Naive thymus-derived CD4-positive, alpha-beta T cell (primary cell): ENCODE data around the gene COMP. TPM values are rescaled to one million over a fixed set of nuclear protein-coding genes. Genes with fewer than 3 reads are reported as not detected.

Experiments
- ATAC-seq: fragments of 150-1000 bp; cut with Tn5 transposase; 2 replicates; pipeline ENCODE4 v1.10.0; 2021; ENCODE audit warnings: mild to moderate bottlenecking, moderate library complexity
- CTCF ChIA-PET: fragments of 350-600 bp; sonication (Branson Sonifier 250); formaldehyde crosslinking; loops from one replicate; lab custom pipeline; 2021; ENCODE audit warnings: antibody characterized with exemption; lab: Charles Lee
- POLR2A ChIA-PET: fragments of 350-600 bp; sonication (Branson Sonifier 250); formaldehyde crosslinking; loops from one replicate; lab custom pipeline; 2021; ENCODE audit warnings: antibody characterized with exemption, inconsistent platforms; lab: Charles Lee
- DNase-seq, 9 donors: peaks; one replicate each; pipeline versions ENCODE4 v3.0.0 to v3.0.0-alpha.2; 2020 to 2022; ENCODE audit warnings: mixed read lengths in 1 of 9
- H3K27ac ChIP-seq: one replicate; pipeline ENCODE4 v1.7.0; 2013; ENCODE audit warnings: mild to moderate bottlenecking, low read depth, low read length, moderate library complexity
- H3K27me3 ChIP-seq, 2 donors: one replicate each; pipeline ENCODE4 v1.7.0; 2013; ENCODE audit warnings: low read length in 2 of 2, mild to moderate bottlenecking in 2 of 2, moderate library complexity in 2 of 2; ENCODE audit not compliant: control insufficient read depth in 2 of 2, insufficient read depth in 2 of 2
- H3K36me3 ChIP-seq, 3 experiments: 1 replicate in 2 of 3; 2 replicates in 1 of 3; pipeline ENCODE4 v1.7.0; 2013; ENCODE audit warnings: low read length in 3 of 3, mild to moderate bottlenecking in 3 of 3, moderate library complexity in 1 of 3; ENCODE audit not compliant: insufficient read depth in 3 of 3, control insufficient read depth in 2 of 3
- H3K4me1 ChIP-seq, 2 donors: one replicate each; pipeline ENCODE4 v1.7.0; 2013; ENCODE audit warnings: low read length in 2 of 2, mild to moderate bottlenecking in 2 of 2, moderate library complexity in 1 of 2; ENCODE audit not compliant: control insufficient read depth in 2 of 2, insufficient read depth in 2 of 2
- H3K4me3 ChIP-seq: 2 replicates; pipeline ENCODE4 v1.7.0; 2013; ENCODE audit warnings: mild to moderate bottlenecking, low read length
- H3K9me3 ChIP-seq, 3 experiments: 1 replicate in 2 of 3; 2 replicates in 1 of 3; pipeline ENCODE4 v1.7.0; 2013; ENCODE audit warnings: low read length in 3 of 3; ENCODE audit not compliant: control insufficient read depth in 2 of 3
- H3K27ac Mint-ChIP-seq, 9 donors: one replicate each; pipeline ENCODE4 v1.8.0; 2020 to 2022; ENCODE audit warnings: mixed read lengths in 9 of 9, mild to moderate bottlenecking in 8 of 9, moderate library complexity in 5 of 9, inconsistent platforms in 2 of 9
- H3K27me3 Mint-ChIP-seq, 5 donors: one replicate each; pipeline ENCODE4 v1.8.0; 2021 to 2022; ENCODE audit warnings: mixed read lengths in 5 of 5, mild to moderate bottlenecking in 1 of 5
- H3K36me3 Mint-ChIP-seq, 5 donors: one replicate each; pipeline ENCODE4 v1.8.0; 2020 to 2022; ENCODE audit warnings: mixed read lengths in 5 of 5, mild to moderate bottlenecking in 3 of 5, inconsistent platforms in 1 of 5
- H3K4me1 Mint-ChIP-seq, 7 donors: one replicate each; pipeline ENCODE4 v1.8.0; 2020 to 2022; ENCODE audit warnings: mixed read lengths in 7 of 7, mild to moderate bottlenecking in 3 of 7, inconsistent platforms in 1 of 7
- H3K4me3 Mint-ChIP-seq, 10 donors: one replicate each; pipeline ENCODE4 v1.8.0; 2020 to 2022; ENCODE audit warnings: mild to moderate bottlenecking in 10 of 10, mixed read lengths in 10 of 10, moderate library complexity in 6 of 10, inconsistent platforms in 2 of 10
- H3K9me3 Mint-ChIP-seq, 11 donors: one replicate each; pipeline ENCODE4 v1.8.0; 2020 to 2022; ENCODE audit warnings: mixed read lengths in 11 of 11, mild to moderate bottlenecking in 4 of 11, inconsistent platforms in 1 of 11, moderate library complexity in 1 of 11
- intact Hi-C, 2 donors: fragments of 100-400 bp; cut with micrococcal nuclease; formaldehyde crosslinking; loops; one replicate each; pipeline ENCODE4 v1.15.1; 2023
- polyA plus RNA-seq, 2 donors: library from polyadenylated mRNA; unstranded; fragments of 300-500 nt; fragmentation: Illumina TruSeq; gene quantifications; one replicate each; pipeline ENCODE4 v1.2.3, GENCODE V29; 2021
- total RNA-seq, 6 experiments: library from RNA in 5 of 6; stranded (reverse) in 5 of 6; gene quantifications; 1 replicate in 5 of 6; 2 replicates in 1 of 6; pipeline ENCODE4 v1.2.3 and lab custom pipeline; 2021 to 2026

COMP gene
- total and polyA plus RNA-seq, 7 experiments from 2014 or later = not detected

DNA sequence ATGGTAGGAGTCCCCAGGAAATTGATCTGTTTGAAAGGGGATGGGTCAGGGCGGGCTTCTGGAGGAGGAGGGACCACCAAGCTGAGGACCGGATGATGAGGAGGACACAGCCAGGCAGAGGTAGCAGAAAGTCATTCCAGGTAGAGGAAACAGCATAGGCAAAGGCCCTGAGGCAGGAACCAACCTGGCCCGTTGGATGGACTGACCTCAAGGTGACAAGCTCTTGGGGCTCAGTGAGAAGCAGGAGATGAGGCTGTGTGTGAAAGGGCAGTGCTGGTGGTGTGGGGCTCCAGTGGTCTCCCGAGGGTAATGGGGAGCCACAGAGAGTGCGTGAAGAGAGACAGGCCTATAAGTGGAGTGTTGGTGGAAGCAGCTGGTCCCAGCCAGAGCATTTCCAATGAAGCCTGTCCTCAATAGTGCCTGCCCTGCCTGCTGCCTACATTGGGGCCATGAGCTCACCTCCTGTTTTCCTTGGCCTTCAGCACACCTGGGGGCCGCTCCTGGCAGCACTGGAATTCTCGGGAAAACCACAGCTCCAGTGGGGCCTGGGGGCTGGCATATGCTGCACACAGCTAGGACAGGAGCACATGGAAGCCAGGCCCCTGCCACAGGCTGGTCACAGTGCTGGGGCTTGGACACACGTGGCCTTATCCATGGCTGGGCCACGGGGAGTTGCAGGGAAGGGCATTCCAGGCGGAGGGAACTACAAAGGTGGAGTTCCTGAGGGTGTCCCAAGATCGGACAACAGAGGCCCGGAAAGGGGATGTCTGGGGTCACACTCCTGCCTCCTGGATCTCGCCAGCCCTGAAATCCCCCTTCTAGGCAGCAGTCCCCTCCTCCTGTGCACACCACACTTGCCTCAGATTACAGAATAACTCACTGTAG is 2.3 kb upstream of the COMP start:
- Mint-ChIP-seq H3K4me1 (peaks cover 10 to 24% (median 16%) of the 10 kb centered on the region in 7 donors), H3K36me3 (peaks cover 0 to 5% (median 0%) of the 10 kb centered on the region in 5 donors), H3K27ac (peak overlapping the region in 1 of 9 donors; percentile 42), H3K4me3 (no peak overlapping the region), H3K9me3 (peaks cover 0 to 6% (median 0%) of the 10 kb centered on the region in 11 donors), H3K27me3 (peaks cover 45 to 76% (median 57%) of the 10 kb centered on the region in 5 donors)
- intact Hi-C loops = no loop called here
- no peak for ATAC-seq
- ChIA-PET POLR2A (no interaction called here), CTCF (no interaction called here)
- Histone ChIP-seq H3K27me3 (peaks cover 2 to 25% of the 10 kb centered on the region in 2 donors), H3K4me3 (no peak overlapping the region), H3K27ac (no peak overlapping the region), H3K4me1 (peaks cover 11 to 20% of the 10 kb centered on the region in 2 donors), H3K9me3 (no peaks in the 10 kb centered on the region), H3K36me3 (no peaks in the 10 kb centered on the region)
- no peak for DNase-seq

DNA sequence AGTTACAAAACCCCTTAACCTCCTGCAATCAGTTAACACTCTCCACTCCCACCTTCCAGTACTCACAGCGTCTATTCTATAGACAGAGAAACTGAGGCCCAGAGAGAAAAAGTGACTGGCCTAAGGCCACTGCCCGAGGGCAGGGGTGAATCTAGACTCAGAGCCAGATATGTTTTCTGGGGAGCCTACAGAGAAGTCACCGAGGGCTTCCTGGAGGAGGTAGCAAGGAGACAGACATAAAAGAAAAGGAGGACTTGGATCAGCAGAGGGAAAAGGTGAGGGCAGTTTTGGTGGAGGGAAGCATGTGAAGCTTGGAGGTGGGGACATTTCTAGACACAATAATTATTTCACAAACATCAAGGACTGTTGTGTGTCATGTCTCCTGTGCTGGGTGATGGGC is 1.6 kb upstream of the COMP start:
- intact Hi-C loops = no loop called here
- peaks cover 0 to 6% (median 0%) of the 10 kb centered on the region in 11 donors for H3K9me3 Mint-ChIP-seq
- peaks cover 12 to 28% (median 18%) of the 10 kb centered on the region in 7 donors for H3K4me1 Mint-ChIP-seq
- Histone ChIP-seq H3K4me1 (peaks cover 11 to 20% of the 10 kb centered on the region in 2 donors), H3K27ac (no peak overlapping the region), H3K27me3 (peaks cover 2 to 26% of the 10 kb centered on the region in 2 donors), H3K36me3 (no peaks in the 10 kb centered on the region), H3K4me3 (no peak overlapping the region), H3K9me3 (no peaks in the 10 kb centered on the region)
- peak overlapping the region in 1 of 9 donors; percentile 42 for H3K27ac Mint-ChIP-seq
- peaks cover 0 to 5% (median 0%) of the 10 kb centered on the region in 5 donors for H3K36me3 Mint-ChIP-seq
- DNase-seq = no peak
- POLR2A ChIA-PET = no interaction called here
- no peak overlapping the region for H3K4me3 Mint-ChIP-seq
- H3K27me3 Mint-ChIP-seq = peaks cover 51 to 83% (median 59%) of the 10 kb centered on the region in 5 donors
- CTCF ChIA-PET = no interaction called here
- ATAC-seq = no peak

DNA sequence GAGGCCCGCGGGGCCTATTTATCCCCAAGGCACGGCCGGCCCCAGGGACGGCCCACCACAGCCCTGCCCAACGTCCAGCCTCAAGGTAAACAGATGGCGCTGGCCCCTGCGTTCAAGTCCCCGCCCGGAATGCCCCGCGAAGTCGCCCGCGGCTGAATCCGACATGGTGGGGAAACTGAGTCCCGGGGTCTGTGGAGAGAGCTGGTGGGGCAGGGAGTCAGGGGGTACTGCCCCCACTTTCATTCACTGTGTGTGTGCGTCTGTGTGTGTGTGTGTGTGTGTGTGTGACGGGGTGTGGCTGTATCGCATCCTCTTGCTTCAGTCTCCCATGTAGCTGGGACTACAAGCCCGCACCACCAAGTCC is 192 bp upstream of the COMP start:
- Mint-ChIP-seq H3K36me3 (peaks cover 0 to 8% (median 0%) of the 10 kb centered on the region in 5 donors), H3K9me3 (peaks cover 0 to 8% (median 0%) of the 10 kb centered on the region in 11 donors), H3K4me3 (peak overlapping the region in 4 of 10 donors; percentile 54 to 90 (median 67)), H3K27me3 (peaks cover 58 to 86% (median 66%) of the 10 kb centered on the region in 5 donors), H3K4me1 (peaks cover 14 to 36% (median 25%) of the 10 kb centered on the region in 7 donors), H3K27ac (no peak overlapping the region)
- Histone ChIP-seq H3K27me3 (peaks cover 5 to 26% of the 10 kb centered on the region in 2 donors), H3K36me3 (no peaks in the 10 kb centered on the region), H3K27ac (no peak overlapping the region), H3K4me3 (no peak overlapping the region), H3K9me3 (no peaks in the 10 kb centered on the region), H3K4me1 (peaks cover 11 to 20% of the 10 kb centered on the region in 2 donors)
- ATAC-seq = no peak
- DNase-seq = no peak
- ChIA-PET CTCF (no interaction called here), POLR2A (no interaction called here)
- intact Hi-C loops = no loop called here

DNA sequence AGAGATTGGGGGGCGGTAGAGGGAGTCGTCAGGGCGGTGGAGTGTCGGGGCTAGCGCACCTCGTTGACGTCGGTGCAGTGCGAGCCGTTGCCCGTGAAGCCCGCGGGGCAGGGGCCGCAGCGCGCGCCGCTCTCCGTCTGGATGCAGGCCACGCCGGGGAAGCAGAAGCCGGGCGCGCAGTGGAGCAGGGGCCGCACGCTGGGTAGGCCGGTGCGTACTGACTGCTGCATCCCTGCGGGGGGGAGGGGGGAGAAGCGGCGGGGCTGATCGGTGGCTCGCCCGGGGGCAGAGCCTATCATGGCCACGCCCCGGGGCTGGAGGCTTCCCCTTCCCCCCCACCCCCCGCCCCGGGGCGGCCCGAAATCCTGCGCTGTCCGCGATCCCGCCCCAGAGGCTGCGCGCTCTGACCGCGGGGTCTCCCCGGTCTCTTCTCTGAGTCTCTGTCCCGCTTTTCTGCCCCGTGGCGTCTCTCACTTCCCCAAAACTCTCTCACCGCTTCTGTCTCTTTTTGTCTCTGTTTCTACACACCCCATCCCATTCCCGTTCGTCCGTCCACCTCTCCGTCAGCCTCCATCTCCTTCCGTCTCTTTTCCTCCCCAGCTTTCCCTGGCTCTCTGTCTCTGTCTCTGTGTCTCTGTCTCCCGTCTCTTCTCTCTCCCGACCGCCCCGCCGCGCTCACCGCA is 1.1 kb downstream of the COMP start:
- Histone ChIP-seq H3K27ac (no peak overlapping the region), H3K27me3 (peaks cover 5 to 26% of the 10 kb centered on the region in 2 donors), H3K4me3 (no peak overlapping the region), H3K9me3 (no peaks in the 10 kb centered on the region), H3K36me3 (no peaks in the 10 kb centered on the region), H3K4me1 (peaks cover 11 to 20% of the 10 kb centered on the region in 2 donors)
- ChIA-PET CTCF (no interaction called here), POLR2A (interaction anchor here (1.1 kb wide), 1 partner anchor 178 kb away, joined by 3 read pairs; the partner anchor contains the start of gene TMEM59L)
- peak; percentile 31 for ATAC-seq
- peaks cover 22 to 49% (median 37%) of the 10 kb centered on the region in 7 donors for H3K4me1 Mint-ChIP-seq
- H3K27me3 Mint-ChIP-seq = peaks cover 64 to 88% (median 72%) of the 10 kb centered on the region in 5 donors
- H3K4me3 Mint-ChIP-seq = peak overlapping the region; percentile 68 to 90 (median 84)
- intact Hi-C loops = loop anchor here (5.0 to 10.0 kb wide), 2 partner anchors 45 to 178 kb away; partner anchors contain the start of genes TMEM59L (in 1 of the 2) and UPF1 (in 1 of the 2)
- peak overlapping the region in 1 of 9 donors; percentile 69 for H3K27ac Mint-ChIP-seq
- no peak for DNase-seq
- H3K9me3 Mint-ChIP-seq = peaks cover 0 to 8% (median 0%) of the 10 kb centered on the region in 11 donors
- H3K36me3 Mint-ChIP-seq = peaks cover 0 to 8% (median 0%) of the 10 kb centered on the region in 5 donors

DNA sequence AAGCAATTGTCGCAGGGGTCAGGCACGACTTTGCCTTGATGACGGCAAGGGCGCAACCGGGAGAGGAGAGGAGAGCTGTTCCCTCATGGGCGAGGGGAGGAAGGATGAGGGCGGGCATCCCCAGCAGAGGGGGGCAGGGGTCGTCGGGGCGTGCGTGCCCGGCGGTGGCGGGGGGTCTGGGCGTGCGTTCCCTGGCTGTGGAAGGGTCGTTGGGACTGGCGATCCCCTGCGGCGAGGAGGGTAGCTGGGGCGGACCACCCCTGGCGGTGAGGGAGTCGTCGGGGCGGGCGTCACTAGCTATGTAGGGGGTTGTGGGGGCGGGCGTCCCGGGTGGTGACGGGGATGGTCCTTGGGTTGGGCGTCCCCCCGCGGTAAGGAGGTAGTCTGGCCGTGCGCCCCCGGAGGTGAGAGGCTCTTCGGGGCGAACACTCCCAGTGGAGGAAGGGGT is 1.7 kb downstream of the COMP start:
- Histone ChIP-seq H3K9me3 (no peaks in the 10 kb centered on the region), H3K27ac (no peak overlapping the region), H3K27me3 (peaks cover 5 to 26% of the 10 kb centered on the region in 2 donors), H3K4me1 (peaks cover 11 to 20% of the 10 kb centered on the region in 2 donors), H3K36me3 (no peaks in the 10 kb centered on the region), H3K4me3 (no peak overlapping the region)
- intact Hi-C loops = loop anchor here (5.0 to 10.0 kb wide), 2 partner anchors 45 to 177 kb away; partner anchors contain the start of genes TMEM59L (in 1 of the 2) and UPF1 (in 1 of the 2)
- Mint-ChIP-seq H3K4me3 (peak overlapping the region; percentile 72 to 90 (median 81)), H3K4me1 (peaks cover 22 to 55% (median 37%) of the 10 kb centered on the region in 7 donors), H3K9me3 (peaks cover 0 to 8% (median 0%) of the 10 kb centered on the region in 11 donors), H3K36me3 (peaks cover 0 to 8% (median 0%) of the 10 kb centered on the region in 5 donors), H3K27ac (peak overlapping the region in 2 of 9 donors; percentile 31 to 49), H3K27me3 (peaks cover 61 to 85% (median 72%) of the 10 kb centered on the region in 5 donors)
- no peak for DNase-seq
- no peak for ATAC-seq
- POLR2A ChIA-PET = interaction anchor here (1.1 kb wide), 1 partner anchor 177 kb away, joined by 3 read pairs; the partner anchor contains the start of gene TMEM59L
- CTCF ChIA-PET = no interaction called here
